Effector memory CD8-positive, alpha-beta T cell (primary cell): ENCODE measurements around the gene PPIF.
A peak's percentile ranks its signal among the peaks of the same experiment; 100 is the strongest.

ENCODE experiments used
- ATAC-seq: fragments of 150-1000 bp; cut with Tn5 transposase; replicated peaks from 2 replicates; pipeline ENCODE4 v1.10.0; 2021; ENCODE audit warnings: mild to moderate bottlenecking, moderate library complexity
- DNase-seq, 3 experiments: peaks; one replicate each; pipeline ENCODE4 v3.0.0; 2021
- H3K27ac Mint-ChIP-seq, 2 donors: one replicate each; pipeline ENCODE4 v1.8.0; 2022; ENCODE audit warnings: mild to moderate bottlenecking in 2 of 2, mixed read lengths in 2 of 2, moderate library complexity in 2 of 2
- H3K27me3 Mint-ChIP-seq, 2 donors: one replicate each; pipeline ENCODE4 v1.8.0; 2022; ENCODE audit warnings: mixed read lengths in 2 of 2
- H3K36me3 Mint-ChIP-seq: one replicate; pipeline ENCODE4 v1.8.0; 2022; ENCODE audit warnings: mild to moderate bottlenecking, moderate library complexity, mixed read lengths; ENCODE audit not compliant: insufficient read depth
- H3K4me1 Mint-ChIP-seq, 2 donors: one replicate each; pipeline ENCODE4 v1.8.0; 2022; ENCODE audit warnings: low read depth in 2 of 2, mixed read lengths in 2 of 2
- H3K4me3 Mint-ChIP-seq, 2 donors: one replicate each; pipeline ENCODE4 v1.8.0; 2022; ENCODE audit warnings: mild to moderate bottlenecking in 2 of 2, mixed read lengths in 2 of 2, moderate library complexity in 2 of 2
- H3K9me3 Mint-ChIP-seq, 2 donors: one replicate each; pipeline ENCODE4 v1.8.0; 2022; ENCODE audit warnings: mixed read lengths in 2 of 2

PPIF gene

GRCh38 chr10:79361726-79362397 is 14.6 kb downstream of the PPIF start:
- Mint-ChIP-seq H3K9me3 (no peaks in the 10 kb centered on the region), H3K4me1 (peaks cover 3 to 9% of the 10 kb centered on the region in 2 donors), H3K4me3 (no peak overlapping the region), H3K36me3 (peaks cover 7% of the 10 kb centered on the region), H3K27me3 (no peaks in the 10 kb centered on the region), H3K27ac (peak overlapping the region in 1 of 2 donors; percentile 12)
- DNase-seq (no peak), ATAC-seq (no peak)

GRCh38 chr10:79367426-79368189 is 20.3 kb downstream of the PPIF start:
- no peaks in the 10 kb centered on the region for H3K27me3 Mint-ChIP-seq
- no peaks in the 10 kb centered on the region for H3K9me3 Mint-ChIP-seq
- DNase-seq: no peak
- H3K27ac Mint-ChIP-seq: no peak overlapping the region
- H3K4me1 Mint-ChIP-seq: no peaks in the 10 kb centered on the region
- no peak overlapping the region for H3K4me3 Mint-ChIP-seq
- H3K36me3 Mint-ChIP-seq: no peaks in the 10 kb centered on the region
- peak; percentile 44 for ATAC-seq

- Mint-ChIP-seq H3K27me3 (no peaks in the 10 kb centered on the region), H3K9me3 (no peaks in the 10 kb centered on the region), H3K27ac (no peak overlapping the region), H3K4me1 (peaks cover 3 to 4% of the 10 kb centered on the region in 2 donors), H3K4me3 (no peak overlapping the region), H3K36me3 (peaks cover 3% of the 10 kb centered on the region)
- DNase-seq: no peak
- no peak for ATAC-seq
These were observed 25.6 kb downstream of the PPIF start for GRCh38 chr10:79372871-79373270.

- peak; percentile 79 for ATAC-seq
These were observed 27.3 kb downstream of the PPIF start for GRCh38 chr10:79374312-79375191.

GRCh38 chr10:79375321-79376077 is 28.2 kb downstream of the PPIF start:
- ATAC-seq (no peak), DNase-seq (no peak)
- no peaks in the 10 kb centered on the region for H3K27me3 Mint-ChIP-seq
- H3K4me3 Mint-ChIP-seq: no peak overlapping the region
- no peak overlapping the region for H3K27ac Mint-ChIP-seq
- H3K4me1 Mint-ChIP-seq: peaks cover 3 to 4% of the 10 kb centered on the region in 2 donors
- no peaks in the 10 kb centered on the region for H3K9me3 Mint-ChIP-seq
- H3K36me3 Mint-ChIP-seq: peaks cover 3% of the 10 kb centered on the region

More at GRCh38 chr10:79374312-79375191, 27.3 kb downstream of the PPIF start:
- H3K4me1 Mint-ChIP-seq: peaks cover 3 to 4% of the 10 kb centered on the region in 2 donors
- H3K36me3 Mint-ChIP-seq: peaks cover 3% of the 10 kb centered on the region
- no peaks in the 10 kb centered on the region for H3K9me3 Mint-ChIP-seq
- H3K27me3 Mint-ChIP-seq: no peaks in the 10 kb centered on the region
- H3K4me3 Mint-ChIP-seq: no peak overlapping the region
- peak overlapping the region in 1 of 2 donors; percentile 60 for H3K27ac Mint-ChIP-seq
- peak; percentile 71 to 74 (median 73) for DNase-seq

GRCh38 chr10:79376078-79376628 is 28.9 kb downstream of the PPIF start:
- H3K9me3 Mint-ChIP-seq: no peaks in the 10 kb centered on the region
- peaks cover 3 to 4% of the 10 kb centered on the region in 2 donors for H3K4me1 Mint-ChIP-seq
- DNase-seq (no peak), ATAC-seq (no peak)
- H3K36me3 Mint-ChIP-seq: peaks cover 3% of the 10 kb centered on the region
- no peak overlapping the region for H3K27ac Mint-ChIP-seq
- H3K4me3 Mint-ChIP-seq: no peak overlapping the region
- no peaks in the 10 kb centered on the region for H3K27me3 Mint-ChIP-seq

GRCh38 chr10:79376751-79377556 is 29.7 kb downstream of the PPIF start:
- DNase-seq (no peak), ATAC-seq (no peak)
- Mint-ChIP-seq H3K27ac (no peak overlapping the region), H3K9me3 (no peaks in the 10 kb centered on the region), H3K27me3 (no peaks in the 10 kb centered on the region), H3K36me3 (peaks cover 3% of the 10 kb centered on the region), H3K4me1 (peaks cover 3 to 4% of the 10 kb centered on the region in 2 donors), H3K4me3 (no peak overlapping the region)

- Mint-ChIP-seq H3K4me3 (no peak overlapping the region), H3K36me3 (peaks cover 3% of the 10 kb centered on the region)
These were observed 30.5 kb downstream of the PPIF start for GRCh38 chr10:79377557-79378382.

GRCh38 chr10:79378383-79378646 is 31.0 kb downstream of the PPIF start:
- ATAC-seq: no peak

More at GRCh38 chr10:79377557-79378382, 30.5 kb downstream of the PPIF start:
- no peak overlapping the region for H3K27ac Mint-ChIP-seq
- no peaks in the 10 kb centered on the region for H3K9me3 Mint-ChIP-seq
- H3K4me1 Mint-ChIP-seq: peaks cover 3 to 4% of the 10 kb centered on the region in 2 donors
- no peak for ATAC-seq
- no peaks in the 10 kb centered on the region for H3K27me3 Mint-ChIP-seq
- no peak for DNase-seq

GRCh38 chr10:79378647-79379511 is 31.6 kb downstream of the PPIF start:
- no peak for DNase-seq
- H3K4me1 Mint-ChIP-seq: peaks cover 3 to 4% of the 10 kb centered on the region in 2 donors
- H3K9me3 Mint-ChIP-seq: no peaks in the 10 kb centered on the region
- no peak overlapping the region for H3K27ac Mint-ChIP-seq
- no peak overlapping the region for H3K4me3 Mint-ChIP-seq
- H3K27me3 Mint-ChIP-seq: no peaks in the 10 kb centered on the region
- ATAC-seq: no peak
- H3K36me3 Mint-ChIP-seq: peaks cover 3% of the 10 kb centered on the region

More at GRCh38 chr10:79378383-79378646, 31.0 kb downstream of the PPIF start:
- no peaks in the 10 kb centered on the region for H3K9me3 Mint-ChIP-seq
- H3K36me3 Mint-ChIP-seq: peaks cover 3% of the 10 kb centered on the region
- H3K27me3 Mint-ChIP-seq: no peaks in the 10 kb centered on the region
- no peak for DNase-seq
- no peak overlapping the region for H3K27ac Mint-ChIP-seq
- H3K4me3 Mint-ChIP-seq: no peak overlapping the region
- peaks cover 3 to 4% of the 10 kb centered on the region in 2 donors for H3K4me1 Mint-ChIP-seq
